GM12878 (cell line): ENCODE data around the gene ANKRD30BL.
"Not testable (repeated sequence)": the region's sequence is repeated elsewhere in the genome, so short reads cannot be mapped to it uniquely, and the experiment has no call there.

Source experiments
- POLR2A ChIP-seq: IDR thresholded peaks from 2 replicates; pipeline ENCODE4 v1.6.1; 2011; ENCODE audit warnings: low read depth, mild to moderate bottlenecking, low read length
- TF ChIP-seq, protein P1 (sequence below): fragments of 450-650 bp; IDR thresholded peaks from 2 replicates; pipeline ENCODE4 v1.6.1; 2017; ENCODE audit warnings: mild to moderate bottlenecking

DNA sequence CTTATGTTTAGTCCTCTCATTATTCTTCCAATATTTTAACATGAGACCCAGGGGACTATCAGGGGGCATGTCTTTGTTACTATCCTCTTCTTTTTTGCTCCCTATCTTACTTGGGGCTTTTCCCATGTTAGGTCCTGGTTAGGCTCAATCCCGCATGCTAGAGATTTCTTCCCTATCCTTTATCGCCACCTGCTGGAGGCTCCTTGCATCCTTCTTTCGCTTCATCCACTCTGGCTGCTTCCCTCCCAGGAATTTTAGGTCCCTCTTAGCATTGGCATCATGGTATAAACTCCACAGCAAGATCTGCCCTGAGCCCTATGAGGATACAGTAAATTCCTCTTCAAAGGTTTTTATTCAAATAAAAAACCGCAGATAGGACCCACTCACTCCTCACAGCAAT, 15.0 kb downstream of the ANKRD30BL start:
- not testable (repeated sequence) for TF ChIP-seq POLR2A
- TF ChIP-seq, protein P1, sequence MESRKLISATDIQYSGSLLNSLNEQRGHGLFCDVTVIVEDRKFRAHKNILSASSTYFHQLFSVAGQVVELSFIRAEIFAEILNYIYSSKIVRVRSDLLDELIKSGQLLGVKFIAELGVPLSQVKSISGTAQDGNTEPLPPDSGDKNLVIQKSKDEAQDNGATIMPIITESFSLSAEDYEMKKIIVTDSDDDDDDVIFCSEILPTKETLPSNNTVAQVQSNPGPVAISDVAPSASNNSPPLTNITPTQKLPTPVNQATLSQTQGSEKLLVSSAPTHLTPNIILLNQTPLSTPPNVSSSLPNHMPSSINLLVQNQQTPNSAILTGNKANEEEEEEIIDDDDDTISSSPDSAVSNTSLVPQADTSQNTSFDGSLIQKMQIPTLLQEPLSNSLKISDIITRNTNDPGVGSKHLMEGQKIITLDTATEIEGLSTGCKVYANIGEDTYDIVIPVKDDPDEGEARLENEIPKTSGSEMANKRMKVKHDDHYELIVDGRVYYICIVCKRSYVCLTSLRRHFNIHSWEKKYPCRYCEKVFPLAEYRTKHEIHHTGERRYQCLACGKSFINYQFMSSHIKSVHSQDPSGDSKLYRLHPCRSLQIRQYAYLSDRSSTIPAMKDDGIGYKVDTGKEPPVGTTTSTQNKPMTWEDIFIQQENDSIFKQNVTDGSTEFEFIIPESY = not testable (repeated sequence)
